IMR-90 (cell line): Measurements from ENCODE around the gene STUM. TPM values are rescaled to one million over a fixed set of nuclear protein-coding genes. Genes with fewer than 3 reads are reported as not detected.

Experiments used
- ATAC-seq: fragments of 200-7000 bp; cut with Tn5 transposase; 2 replicates; pipeline ENCODE4 v1.9.1; 2020; ENCODE audit warnings: low read depth, mild to moderate bottlenecking, moderate library complexity
- BruUV-seq: library from RNA; stranded (reverse); fragments of 400-500 nt; replicated peaks from 2 replicates; lab custom pipeline; 2021; lab: Mats Ljungman, UMichigan
- CTCF ChIA-PET: fragments of 300-600 bp; formaldehyde crosslinking; extraction: SDS; loops from one replicate; lab custom pipeline; 2021; ENCODE audit warnings: antibody characterized with exemption; lab: Yijun Ruan, JAX
- POLR2A ChIA-PET: fragments of 300-600 bp; sonication (Branson Sonifier 250); formaldehyde crosslinking; loops from one replicate; lab custom pipeline; 2022; ENCODE audit warnings: antibody characterized with exemption; ENCODE audit not compliant: unreplicated experiment; lab: Charles Lee
- DNase-seq: peaks from one replicate; pipeline ENCODE4 v3.0.0; 2013
- H2AFZ ChIP-seq: replicated peaks from 2 replicates; pipeline ENCODE3; 2013; ENCODE audit warnings: low read length, mild to moderate bottlenecking; ENCODE audit not compliant: poor library complexity
- H2AK5ac ChIP-seq: 2 replicates; pipeline ENCODE4 v1.6.1; 2013; ENCODE audit warnings: low read depth, low read length, inconsistent platforms
- H2AK9ac ChIP-seq: replicated peaks from 2 replicates; pipeline ENCODE3; 2013; ENCODE audit warnings: mild to moderate bottlenecking, low read depth, low read length, moderate library complexity; ENCODE audit not compliant: poor library complexity
- H2BK120ac ChIP-seq: 2 replicates; pipeline ENCODE4 v1.6.1; 2013; ENCODE audit warnings: low read depth, low read length, inconsistent platforms
- H2BK15ac ChIP-seq: 3 replicates; pipeline ENCODE4 v1.6.1; 2013; ENCODE audit warnings: low read depth, low read length, inconsistent platforms
- H2BK20ac ChIP-seq: 2 replicates; pipeline ENCODE4 v1.6.1; 2013; ENCODE audit warnings: low read depth, mild to moderate bottlenecking, inconsistent platforms, low read length, moderate library complexity
- H2BK5ac ChIP-seq: 2 replicates; pipeline ENCODE4 v1.6.1; 2013; ENCODE audit warnings: mild to moderate bottlenecking, low read depth, low read length, inconsistent platforms; ENCODE audit not compliant: poor library complexity, severe bottlenecking
- H3K14ac ChIP-seq: replicated peaks from 2 replicates; pipeline ENCODE4 v1.6.1; 2013; ENCODE audit warnings: low read depth, low read length, inconsistent platforms
- H3K18ac ChIP-seq: 2 replicates; pipeline ENCODE4 v1.6.1; 2013; ENCODE audit warnings: low read depth, low read length, control low read depth
- H3K23ac ChIP-seq: 2 replicates; pipeline ENCODE4 v1.6.1; 2013; ENCODE audit warnings: low read depth, low read length, inconsistent platforms
- H3K27ac ChIP-seq: 2 replicates; pipeline ENCODE4 v1.5.1; 2013; ENCODE audit warnings: mild to moderate bottlenecking, control low read depth, low read length; ENCODE audit not compliant: insufficient read depth
- H3K27me3 ChIP-seq: 2 replicates; pipeline ENCODE4 v1.6.1; 2013; ENCODE audit warnings: low read length; ENCODE audit not compliant: control insufficient read depth, insufficient read depth
- H3K36me3 ChIP-seq: 2 replicates; pipeline ENCODE4 v1.6.1; 2013; ENCODE audit warnings: low read length, mixed read lengths; ENCODE audit not compliant: control insufficient read depth, insufficient read depth
- H3K4ac ChIP-seq: 2 replicates; pipeline ENCODE4 v1.6.1; 2013; ENCODE audit warnings: low read depth, low read length, inconsistent platforms
- H3K4me1 ChIP-seq: 2 replicates; pipeline ENCODE4 v1.6.1; 2013; ENCODE audit warnings: low read length, mixed read lengths; ENCODE audit not compliant: control insufficient read depth, insufficient read depth
- H3K4me2 ChIP-seq: 2 replicates; pipeline ENCODE4 v1.6.1; 2013; ENCODE audit warnings: low read depth, mild to moderate bottlenecking, control low read depth, low read length, moderate library complexity
- H3K4me3 ChIP-seq: 2 replicates; pipeline ENCODE4 v1.5.1; 2013; ENCODE audit warnings: low read depth, mild to moderate bottlenecking, control low read depth, low read length, moderate library complexity; ENCODE audit not compliant: insufficient read depth
- H3K56ac ChIP-seq: 2 replicates; pipeline ENCODE4 v1.6.1; 2013; ENCODE audit warnings: low read length, inconsistent platforms; ENCODE audit not compliant: insufficient read depth; ENCODE audit errors: extremely low read depth
- H3K79me1 ChIP-seq, 2 experiments: 2 replicates each; pipeline ENCODE4 v1.6.1; 2013; ENCODE audit warnings: low read length in 2 of 2, inconsistent platforms in 1 of 2, low read depth in 1 of 2
- H3K9ac ChIP-seq: 2 replicates; pipeline ENCODE4 v1.6.1; 2013; ENCODE audit warnings: low read depth, low read length, control low read depth
- H3K9me1 ChIP-seq: 2 replicates; pipeline ENCODE4 v1.6.1; 2013; ENCODE audit warnings: low read length, inconsistent platforms; ENCODE audit not compliant: insufficient read depth
- H3K9me3 ChIP-seq: 2 replicates; pipeline ENCODE4 v1.6.1; 2013; ENCODE audit warnings: low read length; ENCODE audit not compliant: control insufficient read depth, insufficient read depth
- H4K20me1 ChIP-seq: 2 replicates; pipeline ENCODE4 v1.6.1; 2013; ENCODE audit warnings: low read length, inconsistent platforms; ENCODE audit not compliant: insufficient read depth
- H4K5ac ChIP-seq: 2 replicates; pipeline ENCODE4 v1.6.1; 2013; ENCODE audit warnings: mild to moderate bottlenecking, low read depth, low read length, control low read depth
- H4K8ac ChIP-seq, 2 experiments: 2 replicates each; pipeline ENCODE4 v1.6.1; 2013; ENCODE audit warnings: low read depth in 2 of 2, low read length in 2 of 2, control low read depth in 1 of 2, inconsistent platforms in 1 of 2
- H4K91ac ChIP-seq: 2 replicates; pipeline ENCODE4 v1.6.1; 2013; ENCODE audit warnings: low read depth, low read length, inconsistent platforms; ENCODE audit not compliant: insufficient read depth
- BHLHE40 ChIP-seq: fragments of 150-350 bp; IDR thresholded peaks from 2 replicates; pipeline ENCODE4 v1.6.1; 2016; ENCODE audit warnings: mild to moderate bottlenecking, low read depth, low read length
- CEBPB ChIP-seq: IDR thresholded peaks from 2 replicates; pipeline ENCODE4 v1.6.1; 2012; ENCODE audit warnings: low read depth, low read length, improper control_type of control experiment
- CHD1 ChIP-seq: IDR thresholded peaks from 2 replicates; pipeline ENCODE4 v1.6.1; 2012; ENCODE audit warnings: low read depth, low read length, improper control_type of control experiment
- FOS ChIP-seq: fragments of 150-350 bp; IDR thresholded peaks from 2 replicates; pipeline ENCODE4 v1.6.1; 2016; ENCODE audit warnings: low read depth, low read length
- MAFK ChIP-seq: IDR thresholded peaks from 2 replicates; pipeline ENCODE4 v1.6.1; 2012; ENCODE audit warnings: low read depth, low read length, improper control_type of control experiment
- MXI1 ChIP-seq: IDR thresholded peaks from 2 replicates; pipeline ENCODE4 v1.6.1; 2012; ENCODE audit warnings: low read depth, mild to moderate bottlenecking, low read length, moderate library complexity, borderline replicate concordance
- NFE2L2 ChIP-seq: fragments of 150-350 bp; IDR thresholded peaks from 2 replicates; pipeline ENCODE4 v1.6.1; 2016; ENCODE audit warnings: low read depth, mild to moderate bottlenecking, low read length
- POLR2A ChIP-seq: IDR thresholded peaks from 2 replicates; pipeline ENCODE4 v1.6.1; 2012; ENCODE audit warnings: mild to moderate bottlenecking, low read depth, low read length
- RAD21 ChIP-seq: IDR thresholded peaks from 2 replicates; pipeline ENCODE4 v1.6.1; 2012; ENCODE audit warnings: low read length, improper control_type of control experiment
- RCOR1 ChIP-seq: IDR thresholded peaks from 2 replicates; pipeline ENCODE4 v1.6.1; 2012; ENCODE audit warnings: mild to moderate bottlenecking, low read length, improper control_type of control experiment; ENCODE audit not compliant: insufficient replicate concordance
- SMC3 ChIP-seq: fragments of 150-350 bp; IDR thresholded peaks from 2 replicates; pipeline ENCODE4 v1.6.1; 2016; ENCODE audit warnings: low read depth, mild to moderate bottlenecking, antibody characterized with exemption, low read length, moderate library complexity
- WGBS, 2 experiments: methylation state at CpG; one replicate each; pipeline versions ENCODE4 v1.1.5 to v1.1.7; 2013; ENCODE audit warnings: missing lambda C conversion rate in 2 of 2; ENCODE audit not compliant: insufficient read length in 1 of 2; ENCODE audit errors: extremely low coverage in 2 of 2; 5-methylcytosine and 5-hydroxymethylcytosine counted together
- dilution Hi-C: fragments of 300-500 bp; cut with HindIII; formaldehyde crosslinking; loops from one replicate; pipeline ENCODE4 v1.14.3; 2018; ENCODE audit warnings: low sequenced_read_pairs; ENCODE audit not compliant: unreplicated experiment
- in situ Hi-C: fragments of 300-500 bp; cut with MboI; formaldehyde crosslinking; loops from 3 replicates; pipeline ENCODE4 v1.14.3; 2019; ENCODE audit warnings: low sequenced_read_pairs, inconsistent platforms, mixed read lengths
- intact Hi-C: fragments of 100-400 bp; cut with micrococcal nuclease; formaldehyde crosslinking; loops from 2 replicates; pipeline ENCODE4 v1.10.0; 2022
- polyA plus RNA-seq, 3 experiments: library from polyadenylated mRNA; depleted of rRNA; stranded (reverse); fragments of >200 nt; gene quantifications; 2 replicates each; pipeline ENCODE4 v1.2.3, GENCODE V29; 2012; ENCODE audit warnings: low replicate concordance in 1 of 3
- total RNA-seq: library from RNA; depleted of rRNA; stranded (reverse); fragments of >200 nt; gene quantifications from 2 replicates; pipeline ENCODE4 v1.2.3, GENCODE V29; 2012
- TF ChIP-seq, protein P1 (sequence below): fragments of 150-350 bp; IDR thresholded peaks from 2 replicates; pipeline ENCODE4 v1.6.1; 2017; ENCODE audit warnings: mild to moderate bottlenecking, antibody characterized with exemption, low read length, low read depth

STUM gene
- total and polyA plus RNA-seq, 2 of the 4 experiments (the other 2 are of a cell fraction) = not detected

- CTCF ChIA-PET = interaction anchor here (0.8 kb wide), 1 partner anchor 69 kb away, joined by 3 read pairs; no protein-coding TSS in a partner anchor
- no peaks in the 10 kb centered on the region for H3K79me1 ChIP-seq
- POLR2A ChIA-PET = no interaction called here
- H3K18ac ChIP-seq = no peak overlapping the region
- ATAC-seq (no peak), DNase-seq (no peak)
- H4K5ac ChIP-seq = no peak overlapping the region
- no peak overlapping the region for H3K27ac ChIP-seq
- no peak overlapping the region for H2AK5ac ChIP-seq
- H3K4me2 ChIP-seq = no peak overlapping the region
- no peak overlapping the region for H3K56ac ChIP-seq
- H2AK9ac ChIP-seq = no peak overlapping the region
- peaks cover 2% of the 10 kb centered on the region; the same call in 1 of the 2 replicates for H3K4me1 ChIP-seq
- WGBS, 2 experiments = no CpG with 5 or more reads among the region's 9 CpGs
- H3K9me3 ChIP-seq = no peaks in the 10 kb centered on the region
- H2BK20ac ChIP-seq = no peak overlapping the region
- H3K14ac ChIP-seq = no peak overlapping the region
- TF ChIP-seq BHLHE40 (no peak), MXI1 (no peak), SMC3 (no peak), CHD1 (no peak), FOS (no peak), MAFK (no peak), NFE2L2 (no peak), POLR2A (no peak), RAD21 (no peak), RCOR1 (no peak), CEBPB (no peak)
- TF ChIP-seq, protein P1, sequence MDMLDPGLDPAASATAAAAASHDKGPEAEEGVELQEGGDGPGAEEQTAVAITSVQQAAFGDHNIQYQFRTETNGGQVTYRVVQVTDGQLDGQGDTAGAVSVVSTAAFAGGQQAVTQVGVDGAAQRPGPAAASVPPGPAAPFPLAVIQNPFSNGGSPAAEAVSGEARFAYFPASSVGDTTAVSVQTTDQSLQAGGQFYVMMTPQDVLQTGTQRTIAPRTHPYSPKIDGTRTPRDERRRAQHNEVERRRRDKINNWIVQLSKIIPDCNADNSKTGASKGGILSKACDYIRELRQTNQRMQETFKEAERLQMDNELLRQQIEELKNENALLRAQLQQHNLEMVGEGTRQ = no peak
- H3K4me3 ChIP-seq = no peak overlapping the region
- no peaks in the 10 kb centered on the region for H3K36me3 ChIP-seq
- no peak overlapping the region for H2BK5ac ChIP-seq
- in situ Hi-C loops = no loop called here
- intact Hi-C loops = no loop called here
- no peaks in the 10 kb centered on the region for H4K20me1 ChIP-seq
- dilution Hi-C loops = no loop called here
- BruUV-seq = no TSS peak
- H4K8ac ChIP-seq = no peak overlapping the region
- H3K23ac ChIP-seq = no peak overlapping the region
- H3K9ac ChIP-seq = no peak overlapping the region
- no peak overlapping the region for H4K91ac ChIP-seq
- no peak overlapping the region for H2AFZ ChIP-seq
- H3K4ac ChIP-seq = no peak overlapping the region
- H2BK120ac ChIP-seq = no peak overlapping the region
- no peaks in the 10 kb centered on the region for H3K9me1 ChIP-seq
- H3K27me3 ChIP-seq = peaks cover 17% of the 10 kb centered on the region
- H2BK15ac ChIP-seq = no peak overlapping the region
These were observed 67.3 kb downstream of the STUM start for GRCh38 chr1:226615876-226616275.
